HEK293T (cell line): ENCODE results near the gene SMIM34.
"Not testable (repeated sequence)": the region's sequence is repeated elsewhere in the genome, so short reads cannot be mapped to it uniquely, and the experiment has no call there.

Experiments
- ARNT ChIP-seq: fragments of 450-650 bp; IDR thresholded peaks from 2 replicates; pipeline ENCODE4 v1.6.1; 2017; ENCODE audit warnings: mild to moderate bottlenecking
- BHLHE40 ChIP-seq: fragments of 450-650 bp; IDR thresholded peaks from 2 replicates; pipeline ENCODE4 v1.6.1; 2016; ENCODE audit warnings: mild to moderate bottlenecking, moderate library complexity, borderline replicate concordance
- CTBP1 ChIP-seq: fragments of 450-650 bp; IDR thresholded peaks from 2 replicates; pipeline ENCODE4 v1.6.1; 2016; ENCODE audit warnings: borderline replicate concordance
- ELF4 ChIP-seq: fragments of 450-650 bp; IDR thresholded peaks from 2 replicates; pipeline ENCODE4 v1.6.1; 2017; ENCODE audit warnings: antibody characterized with exemption
- FOXK2 ChIP-seq: fragments of 450-650 bp; IDR thresholded peaks from 2 replicates; pipeline ENCODE4 v1.6.1; 2016; ENCODE audit warnings: mild to moderate bottlenecking
- FOXM1 ChIP-seq: fragments of 450-650 bp; IDR thresholded peaks from 2 replicates; pipeline ENCODE4 v1.6.1; 2017; ENCODE audit warnings: mild to moderate bottlenecking, borderline replicate concordance
- HDGF ChIP-seq: fragments of 450-650 bp; IDR thresholded peaks from 2 replicates; pipeline ENCODE4 v1.6.1; 2017; ENCODE audit warnings: antibody characterized with exemption, borderline replicate concordance
- LEF1 ChIP-seq: fragments of 450-650 bp; IDR thresholded peaks from 2 replicates; pipeline ENCODE4 v1.6.1; 2017; ENCODE audit warnings: mild to moderate bottlenecking, borderline replicate concordance
- SP1 ChIP-seq: fragments of 450-650 bp; IDR thresholded peaks from 2 replicates; pipeline ENCODE4 v1.6.1; 2017
- SUZ12 ChIP-seq: fragments of 450-650 bp; IDR thresholded peaks from 2 replicates; pipeline ENCODE4 v1.6.1; 2016; ENCODE audit warnings: mild to moderate bottlenecking
- TARDBP ChIP-seq: fragments of 450-650 bp; IDR thresholded peaks from 2 replicates; pipeline ENCODE4 v1.6.1; 2016
- ZNF384 ChIP-seq: fragments of 450-650 bp; IDR thresholded peaks from 2 replicates; pipeline ENCODE4 v1.6.1; 2016

DNA sequence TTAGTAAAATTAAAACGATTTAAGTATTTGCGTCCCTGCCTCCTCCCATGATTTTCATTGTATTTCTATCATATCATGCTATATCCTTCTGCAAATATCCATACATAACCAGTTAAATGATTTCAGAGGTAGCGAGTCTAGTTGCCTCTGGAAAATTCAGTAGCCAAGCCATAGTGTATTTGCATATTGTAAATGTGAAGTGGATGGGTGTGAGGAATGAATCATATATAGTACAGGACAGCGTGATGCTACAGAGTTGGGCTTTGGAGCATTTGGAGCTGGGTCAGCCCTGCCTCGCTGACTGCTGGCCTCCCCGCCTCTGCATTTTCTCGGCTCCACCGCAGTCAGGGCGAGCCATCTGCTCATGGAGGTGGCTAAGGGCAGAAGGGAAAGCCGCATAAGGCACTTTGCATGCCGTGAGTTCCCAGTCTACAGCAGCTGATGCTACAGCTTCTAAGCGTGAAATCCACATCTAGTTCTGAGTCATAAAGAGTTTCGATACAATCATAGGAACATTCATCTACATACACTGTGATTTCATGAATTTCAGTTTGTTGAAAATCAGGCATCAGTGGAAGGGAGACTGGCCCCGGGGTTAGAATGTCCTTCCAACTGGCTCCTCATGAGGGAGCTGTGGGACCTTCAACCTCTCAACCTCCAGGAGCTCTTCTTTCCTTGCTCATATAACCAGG, 39.9 kb downstream of the SMIM34 start:
- not testable (repeated sequence) for TF ChIP-seq HDGF, FOXM1, ARNT, FOXK2, BHLHE40, SP1, CTBP1, LEF1, TARDBP, SUZ12, ZNF384, ELF4
